A673 (cell line): ENCODE results near the gene SLC22A9. TPM values are rescaled to one million over a fixed set of nuclear protein-coding genes. Genes with fewer than 3 reads are reported as not detected.

Experiments used
- BruUV-seq: library from RNA; stranded (reverse); fragments of 400-500 nt; replicated peaks from 2 replicates; lab custom pipeline; 2021; lab: Mats Ljungman, UMichigan
- CTCF ChIA-PET: fragments of 300-600 bp; sonication (Branson Sonifier 250); formaldehyde crosslinking; loops from one replicate; lab custom pipeline; 2022; ENCODE audit warnings: antibody characterized with exemption; lab: Charles Lee
- POLR2A ChIA-PET: fragments of 300-600 bp; sonication (Branson Sonifier 250); formaldehyde crosslinking; loops from one replicate; lab custom pipeline; 2022; ENCODE audit warnings: antibody characterized with exemption; ENCODE audit not compliant: low non-redundant PET; lab: Charles Lee
- DNase-seq: peaks from one replicate; pipeline ENCODE4 v3.0.0-alpha.2; 2015; ENCODE audit warnings: low spot score
- H3K27ac ChIP-seq: fragments of 200-600 bp; sonication (generic); 2 replicates; pipeline ENCODE4 v1.5.1; 2016; ENCODE audit warnings: mixed run types, low read depth, mild to moderate bottlenecking, mixed read lengths, antibody characterized with exemption, low read length; ENCODE audit not compliant: poor library complexity, severe bottlenecking
- H3K27me3 ChIP-seq: fragments of 200-600 bp; sonication (generic); replicated peaks from 2 replicates; pipeline ENCODE4 v1.6.1; 2017; ENCODE audit warnings: mixed run types, low read depth, mild to moderate bottlenecking, mixed read lengths, antibody characterized with exemption, low read length; ENCODE audit not compliant: insufficient read depth, poor library complexity
- H3K36me3 ChIP-seq: fragments of 200-600 bp; sonication (generic); 2 replicates; pipeline ENCODE4 v1.6.1; 2016; ENCODE audit warnings: mixed run types, mild to moderate bottlenecking, mixed read lengths, antibody characterized with exemption, low read length; ENCODE audit not compliant: insufficient read depth, poor library complexity, severe bottlenecking
- H3K4me1 ChIP-seq: fragments of 200-600 bp; sonication (generic); 2 replicates; pipeline ENCODE4 v1.6.1; 2017; ENCODE audit warnings: mixed run types, mild to moderate bottlenecking, mixed read lengths, antibody characterized with exemption, low read length; ENCODE audit not compliant: insufficient read depth, poor library complexity, severe bottlenecking
- H3K4me3 ChIP-seq: fragments of 200-600 bp; sonication (generic); 2 replicates; pipeline ENCODE4 v1.5.1; 2016; ENCODE audit warnings: low read depth, mixed run types, mild to moderate bottlenecking, mixed read lengths, low read length; ENCODE audit not compliant: poor library complexity, severe bottlenecking
- H3K9me3 ChIP-seq: fragments of 200-600 bp; sonication (generic); 2 replicates; pipeline ENCODE4 v1.6.1; 2016; ENCODE audit warnings: mixed run types, low read depth, mild to moderate bottlenecking, mixed read lengths, antibody characterized with exemption, low read length; ENCODE audit not compliant: poor library complexity, severe bottlenecking
- EZH2 ChIP-seq: fragments of 200-600 bp; sonication (generic); IDR thresholded peaks from 2 replicates; pipeline ENCODE4 v1.6.1; 2017; ENCODE audit warnings: borderline replicate concordance, low read depth, mild to moderate bottlenecking, mixed read lengths, antibody characterized with exemption, low read length; ENCODE audit not compliant: poor library complexity, severe bottlenecking
- intact Hi-C: fragments of 100-400 bp; cut with micrococcal nuclease; formaldehyde crosslinking; loops from one replicate; pipeline ENCODE4 v1.10.0; 2022; ENCODE audit not compliant: unreplicated experiment
- total RNA-seq: library from RNA; stranded (reverse); gene quantifications from 2 replicates; pipeline ENCODE4 v1.2.3, GENCODE V29; 2021
- TF ChIP-seq, protein P1 (sequence below): fragments of 300-800, 200-600 bp; sonication (generic); conservative IDR thresholded peaks from 2 replicates; pipeline ENCODE4 v1.5.1; 2017; ENCODE audit warnings: low read depth, mild to moderate bottlenecking, antibody characterized with exemption, low read length, moderate library complexity, mixed read lengths

The SLC22A9 gene
- total RNA-seq, 1 experiment from 2014 or later: not detected

- H3K4me3 ChIP-seq: no peak overlapping the region
- BruUV-seq: no TSS peak
- H3K27ac ChIP-seq: no peak overlapping the region
- POLR2A ChIA-PET: no interaction called here
- H3K36me3 ChIP-seq: no peaks in the 10 kb centered on the region
- H3K27me3 ChIP-seq: peaks cover 12% of the 10 kb centered on the region
- no peaks in the 10 kb centered on the region for H3K9me3 ChIP-seq
- DNase-seq: no peak
- CTCF ChIA-PET: no interaction called here
- no peaks in the 10 kb centered on the region for H3K4me1 ChIP-seq
- TF ChIP-seq, protein P1, sequence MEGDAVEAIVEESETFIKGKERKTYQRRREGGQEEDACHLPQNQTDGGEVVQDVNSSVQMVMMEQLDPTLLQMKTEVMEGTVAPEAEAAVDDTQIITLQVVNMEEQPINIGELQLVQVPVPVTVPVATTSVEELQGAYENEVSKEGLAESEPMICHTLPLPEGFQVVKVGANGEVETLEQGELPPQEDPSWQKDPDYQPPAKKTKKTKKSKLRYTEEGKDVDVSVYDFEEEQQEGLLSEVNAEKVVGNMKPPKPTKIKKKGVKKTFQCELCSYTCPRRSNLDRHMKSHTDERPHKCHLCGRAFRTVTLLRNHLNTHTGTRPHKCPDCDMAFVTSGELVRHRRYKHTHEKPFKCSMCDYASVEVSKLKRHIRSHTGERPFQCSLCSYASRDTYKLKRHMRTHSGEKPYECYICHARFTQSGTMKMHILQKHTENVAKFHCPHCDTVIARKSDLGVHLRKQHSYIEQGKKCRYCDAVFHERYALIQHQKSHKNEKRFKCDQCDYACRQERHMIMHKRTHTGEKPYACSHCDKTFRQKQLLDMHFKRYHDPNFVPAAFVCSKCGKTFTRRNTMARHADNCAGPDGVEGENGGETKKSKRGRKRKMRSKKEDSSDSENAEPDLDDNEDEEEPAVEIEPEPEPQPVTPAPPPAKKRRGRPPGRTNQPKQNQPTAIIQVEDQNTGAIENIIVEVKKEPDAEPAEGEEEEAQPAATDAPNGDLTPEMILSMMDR: no peak
- intact Hi-C loops: loop anchor here (10.0 kb wide), 1 partner anchor 61 kb away; the partner anchor contains the start of gene LGALS12
These were observed 74.1 kb downstream of the SLC22A9 start for GRCh38 chr11:63443714-63444113.

- peaks cover 12% of the 10 kb centered on the region for H3K27me3 ChIP-seq
- ChIA-PET CTCF (interaction anchor here (0.5 kb wide), 1 partner anchor 120 kb away, joined by 4 read pairs; no protein-coding TSS in a partner anchor), POLR2A (no interaction called here)
These were observed 74.6 kb downstream of the SLC22A9 start for GRCh38 chr11:63444160-63444559.

GRCh38 chr11:63445118-63445517, 75.5 kb downstream of the SLC22A9 start:
- ChIA-PET POLR2A (no interaction called here), CTCF (no interaction called here)
- no peaks in the 10 kb centered on the region for H3K36me3 ChIP-seq
- no peak for DNase-seq
- no peak overlapping the region for H3K27ac ChIP-seq
- H3K27me3 ChIP-seq: peaks cover 12% of the 10 kb centered on the region
- no TSS peak for BruUV-seq
- TF ChIP-seq, protein P1: no peak
- TF ChIP-seq EZH2: no peak
- H3K4me3 ChIP-seq: no peak overlapping the region
- intact Hi-C loops: loop anchor here (10.0 kb wide), 1 partner anchor 60 kb away; the partner anchor contains the start of gene LGALS12
- no peaks in the 10 kb centered on the region for H3K9me3 ChIP-seq
- H3K4me1 ChIP-seq: no peaks in the 10 kb centered on the region

More at GRCh38 chr11:63444160-63444559, 74.6 kb downstream of the SLC22A9 start:
- BruUV-seq: no TSS peak
- no peaks in the 10 kb centered on the region for H3K9me3 ChIP-seq
- intact Hi-C loops: loop anchor here (10.0 kb wide), 1 partner anchor 61 kb away; the partner anchor contains the start of gene LGALS12
- no peaks in the 10 kb centered on the region for H3K4me1 ChIP-seq
- no peak for DNase-seq
- no peak overlapping the region for H3K27ac ChIP-seq
- no peaks in the 10 kb centered on the region for H3K36me3 ChIP-seq
- no peak for TF ChIP-seq EZH2
- TF ChIP-seq, protein P1: no peak
- no peak overlapping the region for H3K4me3 ChIP-seq
